ENCODE data around the gene RAB3IL1. TPM values are rescaled to one million over a fixed set of nuclear protein-coding genes. Genes with fewer than 3 reads are reported as not detected.

Gene RAB3IL1
- total and polyA plus RNA-seq, 4 donors, result 2.1 to 41.6 (median 5.4) TPM

- H3K4me1 ChIP-seq (ENCODE audit: control insufficient read depth in 4 of 4, insufficient read depth in 4 of 4, low read length in 3 of 4), result peaks cover 3 to 7% (median 5%) of the 10 kb centered on the region in 4 donors
- 96% methylated on average over 13 of the region's 13 CpGs for WGBS
- H3K9me3 ChIP-seq (ENCODE audit: control insufficient read depth in 4 of 4, low read length in 3 of 4), result no peaks in the 10 kb centered on the region
- no peaks in the 10 kb centered on the region for H3K36me3 ChIP-seq (ENCODE audit: control insufficient read depth in 4 of 4, insufficient read depth in 3 of 4, low read depth in 1 of 4, low read length in 3 of 4)
- H3K27me3 ChIP-seq (ENCODE audit: control insufficient read depth in 4 of 4, insufficient read depth in 4 of 4, low read length in 3 of 4), result no peaks in the 10 kb centered on the region
- TF ChIP-seq FOXA2 (IDR thresholded peaks at IDR 0.05) (no peak), RXRA (IDR thresholded peaks at IDR 0.05) (no peak), REST (IDR thresholded peaks at IDR 0.05) (no peak), RAD21 (IDR thresholded peaks at IDR 0.05) (no peak), NR2F2 (IDR thresholded peaks at IDR 0.05) (no peak), HNF4G (IDR thresholded peaks at IDR 0.05) (no peak), YY1 (IDR thresholded peaks at IDR 0.05) (no peak), ZBTB33 (IDR thresholded peaks at IDR 0.05) (no peak), EGR1 (IDR thresholded peaks at IDR 0.05; ENCODE audit: low read depth in 2 of 2) (no peak), HNF4A (conservative IDR thresholded peaks at IDR 0.05) (no peak), SP1 (IDR thresholded peaks at IDR 0.05) (no peak), GABPA (IDR thresholded peaks at IDR 0.05 in 1 of 2, conservative IDR thresholded peaks at IDR 0.05 in 1 of 2) (no peak), FOXA1 (IDR thresholded peaks at IDR 0.05) (no peak), MAX (IDR thresholded peaks at IDR 0.05) (no peak), JUND (IDR thresholded peaks at IDR 0.05) (no peak), TAF1 (conservative IDR thresholded peaks at IDR 0.05) (no peak), CTCF (IDR thresholded peaks at IDR 0.05; ENCODE audit: low read depth, low read length, missing input control) (no peak)
- TF ChIP-seq, protein P1, sequence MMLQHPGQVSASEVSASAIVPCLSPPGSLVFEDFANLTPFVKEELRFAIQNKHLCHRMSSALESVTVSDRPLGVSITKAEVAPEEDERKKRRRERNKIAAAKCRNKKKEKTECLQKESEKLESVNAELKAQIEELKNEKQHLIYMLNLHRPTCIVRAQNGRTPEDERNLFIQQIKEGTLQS (IDR thresholded peaks at IDR 0.05), result no peak
- no peak overlapping the region for H3K9ac ChIP-seq (ENCODE audit: low read depth in 1 of 2, low read length in 2 of 2)
- no peak overlapping the region for H3K27ac ChIP-seq (ENCODE audit: low read depth in 1 of 2, low read length in 2 of 2)
- H3K4me3 ChIP-seq (ENCODE audit: low read depth in 1 of 3, low read length in 3 of 3), result no peak overlapping the region
- no peak for DNase-seq (ENCODE audit: low spot score)
Observed at GRCh38 chr11:61885784-61886580, 31.4 kb downstream of the RAB3IL1 start.
